MM.1S (cell line): ENCODE measurements around the gene SMYD2.

Experiments
- DNase-seq: peaks from one replicate; pipeline ENCODE4 v3.0.0-alpha.2; 2015
- H2AFZ ChIP-seq: fragments of 300-600 bp; sonication (generic); 2 replicates; pipeline ENCODE4 v1.6.0; 2016; ENCODE audit warnings: antibody characterized with exemption, low read length
- H3F3A ChIP-seq: fragments of 300-600 bp; sonication (generic); 2 replicates; pipeline ENCODE4 v1.6.1; 2016; ENCODE audit warnings: mild to moderate bottlenecking, antibody characterized with exemption, low read length, moderate library complexity, mixed read lengths; ENCODE audit not compliant: insufficient read depth
- H3K27ac ChIP-seq: fragments of 300-600 bp; sonication (generic); 2 replicates; pipeline ENCODE4 v1.5.1; 2016; ENCODE audit warnings: mild to moderate bottlenecking, low read length
- H3K27me3 ChIP-seq: fragments of 300-600 bp; sonication (generic); replicated peaks from 2 replicates; pipeline ENCODE4 v1.6.0; 2016; ENCODE audit warnings: low read length; ENCODE audit not compliant: insufficient read depth
- H3K36me3 ChIP-seq: fragments of 300-600 bp; sonication (generic); replicated peaks from 2 replicates; pipeline ENCODE4 v1.6.1; 2016; ENCODE audit warnings: mild to moderate bottlenecking, low read length, mixed read lengths; ENCODE audit not compliant: insufficient read depth
- H3K4me1 ChIP-seq: fragments of 300-600 bp; sonication (generic); 2 replicates; pipeline ENCODE4 v1.6.1; 2016; ENCODE audit warnings: low read length, mixed read lengths
- H3K4me2 ChIP-seq: fragments of 300-600 bp; sonication (generic); 2 replicates; pipeline ENCODE4 v1.6.0; 2016; ENCODE audit warnings: low read depth, low read length
- H3K4me3 ChIP-seq: fragments of 300-600 bp; sonication (generic); 2 replicates; pipeline ENCODE4 v1.5.1; 2016; ENCODE audit warnings: low read length, mixed read lengths
- H3K79me2 ChIP-seq: fragments of 300-600 bp; sonication (generic); 2 replicates; pipeline ENCODE4 v1.6.1; 2016; ENCODE audit warnings: mixed run types, low read length, mixed read lengths
- H3K9ac ChIP-seq: fragments of 300-600 bp; sonication (generic); 2 replicates; pipeline ENCODE4 v1.6.1; 2016; ENCODE audit warnings: low read length, mixed read lengths
- H3K9me2 ChIP-seq: fragments of 300-600 bp; sonication (generic); replicated peaks from 2 replicates; pipeline ENCODE4 v1.6.1; 2016; ENCODE audit warnings: mild to moderate bottlenecking, low read length, mixed read lengths; ENCODE audit not compliant: insufficient read depth
- H3K9me3 ChIP-seq: fragments of 300-600 bp; sonication (generic); replicated peaks from 2 replicates; pipeline ENCODE4 v1.6.1; 2016; ENCODE audit warnings: mild to moderate bottlenecking, low read length, mixed read lengths; ENCODE audit not compliant: insufficient read depth
- H4K20me1 ChIP-seq: fragments of 300-600 bp; sonication (generic); 2 replicates; pipeline ENCODE4 v1.6.1; 2016; ENCODE audit warnings: mild to moderate bottlenecking, low read length, moderate library complexity, mixed read lengths; ENCODE audit not compliant: insufficient read depth
- CTCF ChIP-seq: fragments of 300-600 bp; sonication (generic); IDR thresholded peaks from 2 replicates; pipeline ENCODE4 v1.5.1; 2016; ENCODE audit warnings: antibody characterized with exemption, low read length, mixed read lengths
- EZH2 ChIP-seq: fragments of 300-600 bp; sonication (generic); optimal IDR thresholded peaks from 2 replicates; pipeline ENCODE3; 2017; ENCODE audit warnings: low read depth, mild to moderate bottlenecking, antibody characterized with exemption, low read length, mixed read lengths
- EZH2phosphoT487 ChIP-seq: fragments of 300-600 bp; sonication (generic); IDR thresholded peaks from 2 replicates; pipeline ENCODE4 v1.6.1; 2018; ENCODE audit warnings: antibody characterized with exemption, low read length

SMYD2 gene

GRCh38 chr1:214329470-214330220, 48.7 kb downstream of the SMYD2 start:
- no peak overlapping the region for H2AFZ ChIP-seq
- H3K27me3 ChIP-seq = no peaks in the 10 kb centered on the region
- no peak overlapping the region for H3K4me2 ChIP-seq
- H3K79me2 ChIP-seq = no peaks in the 10 kb centered on the region
- H4K20me1 ChIP-seq = no peaks in the 10 kb centered on the region
- no peak overlapping the region for H3K4me3 ChIP-seq
- H3K4me1 ChIP-seq = no peaks in the 10 kb centered on the region
- H3K9me2 ChIP-seq = no peaks in the 10 kb centered on the region
- no peak overlapping the region for H3K9ac ChIP-seq
- H3F3A ChIP-seq = no peaks in the 10 kb centered on the region
- no peak overlapping the region for H3K27ac ChIP-seq
- no peaks in the 10 kb centered on the region for H3K36me3 ChIP-seq
- H3K9me3 ChIP-seq = no peaks in the 10 kb centered on the region
- no peak for DNase-seq
- TF ChIP-seq EZH2 (no peak), CTCF (no peak), EZH2phosphoT487 (no peak)

- no peak for DNase-seq
- no peak overlapping the region for H3K27ac ChIP-seq
- H3K36me3 ChIP-seq = no peaks in the 10 kb centered on the region
- no peak for TF ChIP-seq EZH2
- no peak for TF ChIP-seq EZH2phosphoT487
- TF ChIP-seq CTCF = no peak
- H2AFZ ChIP-seq = no peak overlapping the region
- H3K9me3 ChIP-seq = no peaks in the 10 kb centered on the region
- H3K4me1 ChIP-seq = no peaks in the 10 kb centered on the region
- H3F3A ChIP-seq = no peaks in the 10 kb centered on the region
- no peak overlapping the region for H3K9ac ChIP-seq
- no peaks in the 10 kb centered on the region for H3K9me2 ChIP-seq
- H3K79me2 ChIP-seq = no peaks in the 10 kb centered on the region
- H3K27me3 ChIP-seq = no peaks in the 10 kb centered on the region
- no peak overlapping the region for H3K4me2 ChIP-seq
- H3K4me3 ChIP-seq = no peak overlapping the region
- no peaks in the 10 kb centered on the region for H4K20me1 ChIP-seq
These were observed 49.3 kb downstream of the SMYD2 start for GRCh38 chr1:214330222-214330621.

GRCh38 chr1:214330715-214331114, 49.8 kb downstream of the SMYD2 start:
- TF ChIP-seq EZH2phosphoT487 (no peak), EZH2 (no peak), CTCF (no peak)
- Histone ChIP-seq H3K9me2 (no peaks in the 10 kb centered on the region), H3K27me3 (no peaks in the 10 kb centered on the region), H3K4me1 (no peaks in the 10 kb centered on the region), H2AFZ (no peak overlapping the region), H3K9me3 (no peaks in the 10 kb centered on the region), H3K4me3 (no peak overlapping the region), H3F3A (no peaks in the 10 kb centered on the region), H3K9ac (no peak overlapping the region), H3K79me2 (no peaks in the 10 kb centered on the region), H3K36me3 (no peaks in the 10 kb centered on the region), H4K20me1 (no peaks in the 10 kb centered on the region), H3K27ac (no peak overlapping the region), H3K4me2 (no peak overlapping the region)
- no peak for DNase-seq
